ENCODE data around the gene CPPED1.
A peak's percentile ranks its signal among the peaks of the same experiment; 100 is the strongest.
"Not testable (repeated sequence)": the region's sequence is repeated elsewhere in the genome, so short reads cannot be mapped to it uniquely, and the experiment has no call there.

Gene CPPED1, protein sequence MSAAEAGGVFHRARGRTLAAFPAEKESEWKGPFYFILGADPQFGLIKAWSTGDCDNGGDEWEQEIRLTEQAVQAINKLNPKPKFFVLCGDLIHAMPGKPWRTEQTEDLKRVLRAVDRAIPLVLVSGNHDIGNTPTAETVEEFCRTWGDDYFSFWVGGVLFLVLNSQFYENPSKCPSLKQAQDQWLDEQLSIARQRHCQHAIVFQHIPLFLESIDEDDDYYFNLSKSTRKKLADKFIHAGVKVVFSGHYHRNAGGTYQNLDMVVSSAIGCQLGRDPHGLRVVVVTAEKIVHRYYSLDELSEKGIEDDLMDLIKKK

GRCh38 chr16:12803203-12804093 lies at the start of gene CPPED1:
Gene CPPED1, minus strand, starts transcription at chr16:12803887. Its CDS starts 111 bp downstream, at chr16:12803776.
- DNase-seq = peak; percentile 97 to 98

DNA sequence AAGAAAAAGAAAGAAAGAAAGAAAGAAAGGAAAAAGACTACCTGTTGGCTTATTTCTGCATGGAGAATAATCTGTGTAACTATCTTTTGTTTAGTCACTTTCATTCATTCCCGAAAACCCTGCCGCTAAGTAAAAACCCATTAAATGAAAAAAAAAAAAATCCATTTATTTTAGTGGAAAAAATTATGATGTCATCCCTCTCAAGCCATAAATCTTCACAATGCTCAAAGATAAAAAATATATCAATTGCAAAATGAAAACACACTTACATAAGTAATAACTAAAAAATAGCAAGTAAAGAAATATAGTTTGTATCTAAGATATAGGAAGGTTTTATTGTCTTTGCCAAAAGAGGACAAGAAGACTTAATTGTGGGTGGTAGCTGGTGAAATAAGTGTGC lies 46.5 kb upstream of the CPPED1 start:
- no peak for DNase-seq

DNA sequence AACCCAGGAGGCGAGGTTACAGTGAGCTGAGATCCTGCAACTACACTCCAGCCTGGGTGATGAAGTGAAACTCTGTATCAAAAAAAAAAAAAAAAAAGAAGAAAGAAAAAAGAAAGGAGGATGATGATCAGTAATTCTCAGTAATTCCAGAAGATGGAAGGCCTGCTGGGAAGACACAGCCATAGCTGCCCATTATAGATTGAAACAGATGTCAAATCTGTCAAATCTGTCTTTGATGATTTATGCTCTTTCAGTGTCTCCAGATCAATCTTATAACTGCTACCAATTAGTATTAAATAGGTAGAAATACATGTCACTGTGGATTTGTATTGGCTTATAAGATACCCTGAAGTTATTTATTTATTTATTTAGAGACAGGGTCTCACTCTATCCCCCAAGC lies 42.9 kb upstream of the CPPED1 start:
- DNase-seq = no peak

DNA sequence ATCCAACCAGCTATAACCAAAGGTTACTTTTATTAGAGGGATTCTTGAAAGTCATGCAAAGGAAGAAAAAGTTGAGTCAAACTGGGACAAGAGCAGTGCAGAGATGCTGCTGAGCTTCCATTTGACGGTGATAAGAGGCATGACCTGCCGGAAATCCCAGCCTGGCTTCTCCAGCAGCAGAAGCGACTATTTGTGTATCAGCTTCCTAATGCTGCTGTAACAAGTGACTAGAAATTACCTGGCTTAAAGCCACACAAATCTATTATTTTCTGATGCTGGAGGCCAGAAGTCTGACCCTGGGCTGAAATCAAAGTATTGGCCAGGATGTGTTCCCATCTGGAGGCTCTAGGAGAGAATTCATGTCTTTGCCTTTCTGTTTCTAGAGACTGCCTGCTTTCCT lies 41.6 kb upstream of the CPPED1 start:
- no peak for DNase-seq

- no peak for DNase-seq
Measured at GRCh38 chr16:12837756-12838155, 34.1 kb upstream of the CPPED1 start.

GRCh38 chr16:12837291-12837690 lies 33.6 kb upstream of the CPPED1 start:
- no peak for DNase-seq

DNA sequence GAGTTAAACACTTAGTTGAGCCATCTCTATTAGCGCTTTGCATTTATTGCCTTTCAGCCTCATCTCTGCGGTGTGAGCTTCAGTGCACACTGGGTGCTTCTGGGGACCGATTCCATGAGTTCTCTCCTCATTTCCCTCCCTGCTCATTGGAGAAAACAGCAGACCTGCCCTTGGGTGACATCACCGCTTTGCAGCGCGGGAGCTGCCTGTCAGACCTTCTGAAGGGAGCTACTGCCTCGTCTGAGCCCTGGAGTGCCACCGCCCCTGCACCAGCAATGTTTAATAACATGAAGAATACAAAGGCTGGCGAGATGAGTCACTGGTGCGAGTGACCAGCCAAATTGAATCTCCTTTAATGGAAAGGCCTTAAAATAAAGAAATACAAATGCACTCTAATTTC lies 30.2 kb upstream of the CPPED1 start:
- no peak for DNase-seq

DNA sequence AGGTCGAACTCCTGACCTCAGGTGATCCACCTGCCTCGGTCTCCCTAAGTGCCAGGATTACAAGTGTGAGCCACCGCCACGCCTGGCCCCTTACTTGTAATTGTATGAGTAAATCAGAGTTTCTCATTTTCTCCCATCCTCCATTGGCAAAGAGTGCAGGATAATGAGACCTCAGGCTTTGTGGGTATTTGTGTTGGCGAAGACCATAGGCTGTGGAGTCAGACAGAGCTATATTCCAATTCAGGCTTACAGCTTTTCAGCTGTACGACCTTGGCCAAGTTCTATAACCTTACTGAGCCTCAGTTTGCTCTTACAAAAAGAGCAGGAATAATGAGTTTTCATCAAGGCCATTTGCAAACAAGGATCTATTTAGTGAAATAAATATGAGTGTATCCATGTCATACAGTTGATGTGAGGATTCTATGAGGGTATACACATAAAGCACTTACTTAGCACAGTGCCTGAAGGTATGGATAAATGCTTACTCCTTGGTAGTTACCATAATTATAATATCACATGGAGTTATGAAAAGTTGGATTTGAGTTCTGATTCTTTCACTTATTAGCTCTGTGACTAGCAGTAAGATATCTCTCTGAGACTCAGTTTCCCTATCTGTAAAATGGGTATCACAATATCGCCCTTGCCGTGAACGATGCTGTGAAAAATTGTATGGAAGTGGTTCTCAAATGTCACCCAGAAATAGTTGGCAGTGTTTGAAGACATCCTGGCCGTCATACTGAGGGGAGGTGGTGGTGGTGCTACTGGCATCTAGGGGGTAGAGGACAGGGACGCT lies 25.6 kb upstream of the CPPED1 start:
- DNase-seq = no peak

GRCh38 chr16:12828206-12828605 lies 24.5 kb upstream of the CPPED1 start:
- no peak for DNase-seq

DNA sequence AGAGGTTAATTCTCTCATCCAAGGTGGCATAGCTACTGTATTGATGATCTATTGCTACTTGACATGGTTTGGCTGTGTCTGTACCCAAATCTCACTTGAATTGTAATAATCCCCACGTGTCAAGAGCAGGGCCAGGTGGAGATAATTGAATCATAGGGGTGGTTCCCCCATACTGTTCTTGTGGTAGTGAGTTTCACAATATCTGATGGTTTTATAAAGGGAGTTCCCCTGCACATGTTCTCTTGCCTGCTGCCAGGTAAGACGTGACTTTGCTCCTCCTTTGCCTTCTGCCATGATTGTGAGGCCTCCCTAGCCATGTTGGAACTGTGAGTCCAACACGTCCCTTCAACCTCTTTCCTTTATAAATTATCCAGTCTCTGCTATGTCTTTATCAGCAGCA lies 22.9 kb upstream of the CPPED1 start:
- no peak for DNase-seq

- DNase-seq = peak; percentile 88 to 93
Measured at GRCh38 chr16:12819126-12820117, 15.7 kb upstream of the CPPED1 start.

GRCh38 chr16:12818326-12818725 lies 14.6 kb upstream of the CPPED1 start:
- DNase-seq = no peak

GRCh38 chr16:12816791-12817214 lies 13.1 kb upstream of the CPPED1 start:
- DNase-seq = not testable (repeated sequence)

DNA sequence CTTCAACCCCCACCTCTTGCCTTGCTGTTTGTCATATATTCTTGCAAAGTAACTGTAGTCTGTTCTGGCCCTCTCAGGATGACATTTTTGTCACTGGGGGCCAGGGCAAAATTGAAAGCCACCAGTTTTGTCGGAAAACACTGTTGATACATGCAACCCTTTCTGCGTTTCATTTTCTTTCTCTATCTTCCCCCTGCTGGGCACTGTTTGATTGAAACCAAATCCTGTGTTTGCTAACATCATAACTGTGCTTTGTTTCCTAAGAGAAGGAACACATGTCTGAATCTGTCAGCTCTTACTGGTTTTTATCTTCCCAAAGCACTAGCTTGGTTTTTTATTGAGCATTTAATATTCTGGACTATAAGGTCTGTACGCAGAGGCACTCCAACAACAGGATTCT lies 11.7 kb upstream of the CPPED1 start:
- DNase-seq = no peak

DNA sequence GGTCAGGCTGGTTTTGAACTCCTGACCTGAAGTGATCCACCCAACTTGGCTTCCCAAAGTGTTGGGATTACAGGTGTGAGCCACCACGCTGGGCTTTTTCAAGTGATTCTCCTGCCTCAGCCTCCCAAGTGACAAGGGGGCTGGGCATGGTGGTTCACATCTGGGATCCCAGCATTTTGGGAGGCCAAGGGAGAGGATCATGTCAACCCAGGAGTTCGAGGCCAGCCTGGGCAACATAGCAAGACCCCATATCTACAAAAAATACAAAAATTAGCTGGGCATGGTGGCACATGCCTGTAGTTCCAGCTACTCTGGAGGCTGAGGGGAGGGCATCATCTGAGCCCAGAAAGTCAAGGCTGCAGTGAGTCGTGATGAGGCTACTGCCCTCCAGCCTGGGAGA lies 10.0 kb upstream of the CPPED1 start:
- DNase-seq = not testable (repeated sequence)

- not testable (repeated sequence) for DNase-seq
Measured at GRCh38 chr16:12813321-12813720, 9.6 kb upstream of the CPPED1 start.

- DNase-seq = no peak
Measured at GRCh38 chr16:12811441-12812383, 8.0 kb upstream of the CPPED1 start.

- no peak for DNase-seq
Measured at GRCh38 chr16:12805066-12805465, 1.4 kb upstream of the CPPED1 start.

GRCh38 chr16:12804395-12804794 lies 708 bp upstream of the CPPED1 start:
- no peak for DNase-seq

- no peak for DNase-seq
Measured at GRCh38 chr16:12802661-12803060, 1.0 kb downstream of the CPPED1 start.

DNA sequence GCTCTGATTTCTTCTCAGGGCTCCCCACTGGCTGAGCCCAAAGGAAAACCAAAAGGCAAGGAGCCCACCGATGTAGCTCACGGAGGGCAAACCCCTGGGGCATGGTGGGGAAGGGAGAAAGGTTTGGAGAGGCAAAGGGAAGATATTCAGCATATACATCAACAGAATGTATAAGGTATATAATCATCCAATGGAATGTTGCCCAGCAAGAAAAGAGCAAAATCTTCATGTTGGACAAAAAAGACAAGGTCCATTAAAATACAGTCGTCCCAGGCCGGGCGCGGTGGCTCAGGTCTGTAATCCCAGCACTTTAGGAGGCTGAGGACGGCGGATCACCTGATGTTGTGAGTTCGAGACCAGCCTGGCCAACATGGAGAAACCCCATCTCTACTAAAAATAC lies 1.6 kb downstream of the CPPED1 start:
- DNase-seq = peak in 1 of 2 experiments; percentile 43
